Measurements from ENCODE around the gene RAP1A.

The RAP1A gene

GRCh38 chr1:111619635-111620440 lies at the start of gene RAP1A:
Gene RAP1A (plus strand): TSS chr1:111619789. CDS start chr1:111691361, 71,572 bp downstream.
- peak; percentile 81 for DNase-seq

GRCh38 chr1:111569913-111570312 lies 49.7 kb upstream of the RAP1A start:
- no peak for DNase-seq

- DNase-seq = no peak
Measured at GRCh38 chr1:111570781-111571181, 48.8 kb upstream of the RAP1A start.

- DNase-seq = no peak
Measured at GRCh38 chr1:111571239-111571638, 48.4 kb upstream of the RAP1A start.

- DNase-seq = no peak
Measured at GRCh38 chr1:111571987-111572386, 47.6 kb upstream of the RAP1A start.

GRCh38 chr1:111576547-111576946 lies 43.0 kb upstream of the RAP1A start:
- no peak for DNase-seq

GRCh38 chr1:111577814-111578213 lies 41.8 kb upstream of the RAP1A start:
- DNase-seq = no peak

GRCh38 chr1:111581166-111581565 lies 38.4 kb upstream of the RAP1A start:
- DNase-seq = no peak

GRCh38 chr1:111582016-111582415 lies 37.6 kb upstream of the RAP1A start:
- DNase-seq = no peak

GRCh38 chr1:111582644-111583618 lies 36.7 kb upstream of the RAP1A start:
- no peak for DNase-seq

GRCh38 chr1:111585447-111586086 lies 34.0 kb upstream of the RAP1A start:
- no peak for DNase-seq

- DNase-seq = no peak
Measured at GRCh38 chr1:111586112-111586511, 33.5 kb upstream of the RAP1A start.

GRCh38 chr1:111587509-111588174 lies 31.9 kb upstream of the RAP1A start:
- DNase-seq = no peak

- no peak for DNase-seq
Measured at GRCh38 chr1:111591937-111592336, 27.7 kb upstream of the RAP1A start.

GRCh38 chr1:111592389-111593361 lies 26.9 kb upstream of the RAP1A start:
- DNase-seq = peak; percentile 23

- no peak for DNase-seq
Measured at GRCh38 chr1:111593403-111594305, 25.9 kb upstream of the RAP1A start.

- DNase-seq = no peak
Measured at GRCh38 chr1:111594306-111594693, 25.3 kb upstream of the RAP1A start.

- DNase-seq = no peak
Measured at GRCh38 chr1:111595807-111596206, 23.8 kb upstream of the RAP1A start.

- DNase-seq = no peak
Measured at GRCh38 chr1:111596499-111596898, 23.1 kb upstream of the RAP1A start.

GRCh38 chr1:111597426-111597825 lies 22.2 kb upstream of the RAP1A start:
- no peak for DNase-seq

All from 8988T (cell line).